HEK293 (cell line): Measurements from ENCODE around the gene FAM200B.

Source experiments
- GFI1B ChIP-seq: fragments of 450-650 bp; formaldehyde crosslinking; IDR thresholded peaks from 2 replicates; pipeline ENCODE4 v1.5.1; 2016; ENCODE audit warnings: missing biosample characterization, missing genetic modification characterization
- MYNN ChIP-seq: fragments of 450-650 bp; formaldehyde crosslinking; IDR thresholded peaks from 2 replicates; pipeline ENCODE4 v1.5.1; 2016; ENCODE audit warnings: missing biosample characterization, missing genetic modification characterization, borderline replicate concordance
- OSR2 ChIP-seq: fragments of 450-650 bp; formaldehyde crosslinking; IDR thresholded peaks from 2 replicates; pipeline ENCODE4 v1.5.1; 2016; ENCODE audit warnings: missing biosample characterization, missing genetic modification characterization
- ZNF248 ChIP-seq: fragments of 450-650 bp; formaldehyde crosslinking; IDR thresholded peaks from 2 replicates; pipeline ENCODE4 v1.5.1; 2017; ENCODE audit warnings: missing biosample characterization, missing genetic modification characterization
- ZNF324 ChIP-seq: fragments of 450-650 bp; formaldehyde crosslinking; IDR thresholded peaks from 2 replicates; pipeline ENCODE4 v1.5.1; 2016; ENCODE audit warnings: missing biosample characterization, missing genetic modification characterization
- ZNF433 ChIP-seq: fragments of 450-650 bp; formaldehyde crosslinking; IDR thresholded peaks from 2 replicates; pipeline ENCODE4 v1.5.1; 2016; ENCODE audit warnings: missing biosample characterization, missing genetic modification characterization, low read depth
- ZNF549 ChIP-seq: fragments of 450-650 bp; IDR thresholded peaks from 2 replicates; pipeline ENCODE4 v1.5.1; 2018; ENCODE audit warnings: missing biosample characterization, missing genetic modification characterization, mild to moderate bottlenecking, inconsistent platforms, moderate library complexity
- ZNF654 ChIP-seq: fragments of 450-650 bp; formaldehyde crosslinking; IDR thresholded peaks from 2 replicates; pipeline ENCODE4 v1.5.1; 2016; ENCODE audit warnings: low read depth, missing biosample characterization, missing genetic modification characterization
- ZNF707 ChIP-seq: fragments of 450-650 bp; formaldehyde crosslinking; IDR thresholded peaks from 2 replicates; pipeline ENCODE4 v1.5.1; 2016; ENCODE audit warnings: missing biosample characterization, missing genetic modification characterization
- ZNF830 ChIP-seq: fragments of 450-650 bp; IDR thresholded peaks from 2 replicates; pipeline ENCODE4 v1.5.0; 2018; ENCODE audit warnings: missing biosample characterization, missing genetic modification characterization, low read depth, mild to moderate bottlenecking, moderate library complexity
- TF ChIP-seq, protein P1 (sequence below): fragments of 450-650 bp; formaldehyde crosslinking; IDR thresholded peaks from 2 replicates; pipeline ENCODE4 v1.5.1; 2016; ENCODE audit warnings: missing biosample characterization, missing genetic modification characterization
- TF ChIP-seq, protein P2 (sequence below): fragments of 450-650 bp; formaldehyde crosslinking; IDR thresholded peaks from 2 replicates; pipeline ENCODE4 v1.5.1; 2016; ENCODE audit warnings: missing biosample characterization, missing genetic modification characterization
- TF ChIP-seq, protein P3 (sequence below): fragments of 450-650 bp; formaldehyde crosslinking; IDR thresholded peaks from 2 replicates; pipeline ENCODE4 v1.5.1; 2016; ENCODE audit warnings: missing biosample characterization, missing genetic modification characterization, low read depth
- TF ChIP-seq, protein P4 (sequence below): fragments of 450-650 bp; formaldehyde crosslinking; conservative IDR thresholded peaks from 2 replicates; pipeline ENCODE4 v1.5.1; 2016; ENCODE audit warnings: low read depth, missing biosample characterization, missing genetic modification characterization

DNA sequence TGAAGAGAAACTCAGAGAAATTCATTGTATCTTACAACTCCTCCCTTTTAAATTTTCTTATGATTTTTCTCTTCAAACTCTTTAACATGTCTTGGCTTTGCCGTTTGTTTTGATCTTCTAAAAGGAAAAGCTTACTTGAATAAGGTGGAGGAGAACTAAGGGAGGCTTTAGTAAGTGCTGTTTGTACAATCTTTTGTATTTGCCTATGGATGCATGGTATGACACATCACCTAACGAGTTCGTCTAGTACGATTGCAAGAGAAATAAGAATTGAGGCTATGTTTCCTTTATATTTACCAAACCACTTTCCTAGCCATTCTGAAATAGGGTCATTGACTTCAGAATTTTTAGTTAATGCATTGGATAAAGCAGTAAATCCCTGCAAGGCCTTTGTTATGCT, 12.8 kb downstream of the FAM200B start:
- TF ChIP-seq ZNF248 (tag by site-specific recombination) (no peak), ZNF830 (tag by site-specific recombination) (no peak), ZNF549 (tag by site-specific recombination) (no peak), OSR2 (tag by site-specific recombination) (no peak), MYNN (tag by site-specific recombination) (no peak), ZNF707 (no peak), ZNF324 (tag by site-specific recombination) (no peak), GFI1B (tag by site-specific recombination) (no peak), ZNF433 (no peak), ZNF654 (no peak)
- TF ChIP-seq, protein P1, sequence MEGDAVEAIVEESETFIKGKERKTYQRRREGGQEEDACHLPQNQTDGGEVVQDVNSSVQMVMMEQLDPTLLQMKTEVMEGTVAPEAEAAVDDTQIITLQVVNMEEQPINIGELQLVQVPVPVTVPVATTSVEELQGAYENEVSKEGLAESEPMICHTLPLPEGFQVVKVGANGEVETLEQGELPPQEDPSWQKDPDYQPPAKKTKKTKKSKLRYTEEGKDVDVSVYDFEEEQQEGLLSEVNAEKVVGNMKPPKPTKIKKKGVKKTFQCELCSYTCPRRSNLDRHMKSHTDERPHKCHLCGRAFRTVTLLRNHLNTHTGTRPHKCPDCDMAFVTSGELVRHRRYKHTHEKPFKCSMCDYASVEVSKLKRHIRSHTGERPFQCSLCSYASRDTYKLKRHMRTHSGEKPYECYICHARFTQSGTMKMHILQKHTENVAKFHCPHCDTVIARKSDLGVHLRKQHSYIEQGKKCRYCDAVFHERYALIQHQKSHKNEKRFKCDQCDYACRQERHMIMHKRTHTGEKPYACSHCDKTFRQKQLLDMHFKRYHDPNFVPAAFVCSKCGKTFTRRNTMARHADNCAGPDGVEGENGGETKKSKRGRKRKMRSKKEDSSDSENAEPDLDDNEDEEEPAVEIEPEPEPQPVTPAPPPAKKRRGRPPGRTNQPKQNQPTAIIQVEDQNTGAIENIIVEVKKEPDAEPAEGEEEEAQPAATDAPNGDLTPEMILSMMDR (tag by site-specific recombination), result no peak
- TF ChIP-seq, protein P2, sequence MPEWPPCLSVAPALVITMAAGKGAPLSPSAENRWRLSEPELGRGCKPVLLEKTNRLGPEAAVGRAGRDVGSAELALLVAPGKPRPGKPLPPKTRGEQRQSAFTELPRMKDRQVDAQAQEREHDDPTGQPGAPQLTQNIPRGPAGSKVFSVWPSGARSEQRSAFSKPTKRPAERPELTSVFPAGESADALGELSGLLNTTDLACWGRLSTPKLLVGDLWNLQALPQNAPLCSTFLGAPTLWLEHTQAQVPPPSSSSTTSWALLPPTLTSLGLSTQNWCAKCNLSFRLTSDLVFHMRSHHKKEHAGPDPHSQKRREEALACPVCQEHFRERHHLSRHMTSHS (tag by site-specific recombination), result no peak
- TF ChIP-seq, protein P3, sequence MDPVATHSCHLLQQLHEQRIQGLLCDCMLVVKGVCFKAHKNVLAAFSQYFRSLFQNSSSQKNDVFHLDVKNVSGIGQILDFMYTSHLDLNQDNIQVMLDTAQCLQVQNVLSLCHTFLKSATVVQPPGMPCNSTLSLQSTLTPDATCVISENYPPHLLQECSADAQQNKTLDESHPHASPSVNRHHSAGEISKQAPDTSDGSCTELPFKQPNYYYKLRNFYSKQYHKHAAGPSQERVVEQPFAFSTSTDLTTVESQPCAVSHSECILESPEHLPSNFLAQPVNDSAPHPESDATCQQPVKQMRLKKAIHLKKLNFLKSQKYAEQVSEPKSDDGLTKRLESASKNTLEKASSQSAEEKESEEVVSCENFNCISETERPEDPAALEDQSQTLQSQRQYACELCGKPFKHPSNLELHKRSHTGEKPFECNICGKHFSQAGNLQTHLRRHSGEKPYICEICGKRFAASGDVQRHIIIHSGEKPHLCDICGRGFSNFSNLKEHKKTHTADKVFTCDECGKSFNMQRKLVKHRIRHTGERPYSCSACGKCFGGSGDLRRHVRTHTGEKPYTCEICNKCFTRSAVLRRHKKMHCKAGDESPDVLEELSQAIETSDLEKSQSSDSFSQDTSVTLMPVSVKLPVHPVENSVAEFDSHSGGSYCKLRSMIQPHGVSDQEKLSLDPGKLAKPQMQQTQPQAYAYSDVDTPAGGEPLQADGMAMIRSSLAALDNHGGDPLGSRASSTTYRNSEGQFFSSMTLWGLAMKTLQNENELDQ (tag by site-specific recombination), result no peak
- TF ChIP-seq, protein P4, sequence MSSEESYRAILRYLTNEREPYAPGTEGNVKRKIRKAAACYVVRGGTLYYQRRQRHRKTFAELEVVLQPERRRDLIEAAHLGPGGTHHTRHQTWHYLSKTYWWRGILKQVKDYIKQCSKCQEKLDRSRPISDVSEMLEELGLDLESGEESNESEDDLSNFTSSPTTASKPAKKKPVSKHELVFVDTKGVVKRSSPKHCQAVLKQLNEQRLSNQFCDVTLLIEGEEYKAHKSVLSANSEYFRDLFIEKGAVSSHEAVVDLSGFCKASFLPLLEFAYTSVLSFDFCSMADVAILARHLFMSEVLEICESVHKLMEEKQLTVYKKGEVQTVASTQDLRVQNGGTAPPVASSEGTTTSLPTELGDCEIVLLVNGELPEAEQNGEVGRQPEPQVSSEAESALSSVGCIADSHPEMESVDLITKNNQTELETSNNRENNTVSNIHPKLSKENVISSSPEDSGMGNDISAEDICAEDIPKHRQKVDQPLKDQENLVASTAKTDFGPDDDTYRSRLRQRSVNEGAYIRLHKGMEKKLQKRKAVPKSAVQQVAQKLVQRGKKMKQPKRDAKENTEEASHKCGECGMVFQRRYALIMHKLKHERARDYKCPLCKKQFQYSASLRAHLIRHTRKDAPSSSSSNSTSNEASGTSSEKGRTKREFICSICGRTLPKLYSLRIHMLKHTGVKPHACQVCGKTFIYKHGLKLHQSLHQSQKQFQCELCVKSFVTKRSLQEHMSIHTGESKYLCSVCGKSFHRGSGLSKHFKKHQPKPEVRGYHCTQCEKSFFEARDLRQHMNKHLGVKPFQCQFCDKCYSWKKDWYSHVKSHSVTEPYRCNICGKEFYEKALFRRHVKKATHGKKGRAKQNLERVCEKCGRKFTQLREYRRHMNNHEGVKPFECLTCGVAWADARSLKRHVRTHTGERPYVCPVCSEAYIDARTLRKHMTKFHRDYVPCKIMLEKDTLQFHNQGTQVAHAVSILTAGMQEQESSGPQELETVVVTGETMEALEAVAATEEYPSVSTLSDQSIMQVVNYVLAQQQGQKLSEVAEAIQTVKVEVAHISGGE (tag by site-specific recombination), result no peak
